ENCODE results near the gene FSCN2. TPM values are rescaled to one million over a fixed set of nuclear protein-coding genes. Genes with fewer than 3 reads are reported as not detected.

Gene FSCN2
- total and polyA plus RNA-seq, 2 of the 4 experiments (the other 2 are of a cell fraction): 0.18 to 0.84 TPM

DNA sequence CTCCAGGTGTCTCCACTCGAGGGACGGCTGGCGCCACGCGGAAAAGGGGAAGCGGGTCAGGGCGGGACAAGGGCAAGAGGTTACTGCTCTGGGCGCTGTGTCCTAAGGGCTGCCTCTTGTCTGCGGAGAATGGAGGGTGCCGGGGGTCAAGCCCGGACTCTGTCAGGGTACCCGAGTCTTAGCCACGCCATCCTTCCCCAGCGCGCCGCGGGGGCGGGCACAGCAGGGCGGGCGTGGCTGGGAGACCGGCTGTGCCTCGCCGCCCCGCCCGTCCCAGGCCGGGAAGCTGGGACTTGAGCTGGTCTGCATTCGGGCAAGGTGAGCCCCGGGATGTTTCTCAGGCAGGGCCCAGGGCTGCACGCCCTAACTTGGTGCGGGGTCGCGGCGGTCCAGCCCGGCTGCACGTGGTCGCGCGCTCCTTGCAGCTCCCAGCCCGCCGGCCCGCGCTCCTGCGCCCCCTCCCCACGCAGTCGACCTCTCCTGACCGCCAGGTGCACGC lies 9.3 kb upstream of the FSCN2 start (continued):
- no peak for TF ChIP-seq CHD1 (IDR thresholded peaks at IDR 0.05; ENCODE audit: low read depth, low read length)

DNA sequence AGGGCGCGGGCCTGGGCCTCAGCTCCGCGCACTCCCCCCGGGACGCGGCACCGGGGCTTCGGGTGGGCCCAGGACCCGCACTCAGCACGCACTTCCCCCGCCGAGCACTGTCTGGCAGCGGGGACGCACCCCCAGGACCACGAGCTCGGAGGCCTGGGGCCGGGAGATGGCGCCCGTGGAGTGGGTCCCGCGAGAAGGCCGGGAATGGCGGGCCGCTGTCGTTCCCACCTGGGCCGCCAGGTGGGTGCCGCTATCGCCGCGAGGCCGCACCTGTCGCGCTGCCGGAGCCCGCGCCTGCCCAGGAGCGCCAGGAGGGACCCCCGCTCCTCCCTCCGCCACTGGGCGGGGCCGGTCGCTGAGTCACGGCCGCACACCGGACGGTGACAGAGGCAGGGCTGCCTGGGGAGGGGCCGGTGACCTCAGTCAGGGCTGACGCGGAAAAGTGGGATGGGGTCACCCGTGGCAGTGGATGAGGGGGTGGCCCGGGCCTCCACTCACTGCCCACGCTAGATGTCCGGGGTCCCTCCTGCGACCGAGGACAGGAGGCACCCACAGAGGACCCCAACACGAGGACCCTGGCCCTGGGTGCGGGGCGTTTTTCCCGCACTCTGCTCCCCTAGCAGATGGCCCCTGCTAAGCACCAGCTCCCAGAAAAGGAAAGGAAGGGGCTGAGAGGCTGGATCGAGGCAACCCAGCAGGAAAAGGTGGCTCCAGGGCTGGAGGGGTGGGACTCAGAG lies 8.7 kb upstream of the FSCN2 start:
- Histone ChIP-seq H4K91ac (ENCODE audit: insufficient read depth, low read depth, low read length) (no peak overlapping the region; the same call in 1 of the 2 replicates), H3K4me1 (ENCODE audit: control insufficient read depth, insufficient read depth, low read length) (peaks cover 37% of the 10 kb centered on the region), H3K56ac (ENCODE audit: extremely low read depth, insufficient read depth, low read length) (no peak overlapping the region), H3K27me3 (ENCODE audit: control insufficient read depth, insufficient read depth, low read length) (no peaks in the 10 kb centered on the region), H4K8ac (ENCODE audit: low read depth in 2 of 2, low read length in 2 of 2) (0 out of 4 replicates have a peak overlapping the region, but pooled peaks of 1 of the 2 experiments have one; percentile 55), H2AFZ (replicated peaks; ENCODE audit: low read length, poor library complexity) (peak overlapping the region; percentile 85), H3K4me2 (ENCODE audit: low read depth, low read length) (peak overlapping the region; percentile 90), H4K5ac (ENCODE audit: low read depth, low read length) (no peak overlapping the region), H4K20me1 (ENCODE audit: insufficient read depth, low read length) (peaks cover 59% of the 10 kb centered on the region), H3K4ac (ENCODE audit: low read depth, low read length) (0 out of 2 replicates have a peak overlapping the region, but pooled peaks have one; percentile 21), H3K18ac (ENCODE audit: low read depth, low read length) (no peak overlapping the region), H3K36me3 (ENCODE audit: control insufficient read depth, insufficient read depth, low read length) (no peaks in the 10 kb centered on the region; the same call in 1 of the 2 replicates), H2BK15ac (ENCODE audit: low read depth, low read length) (no peak overlapping the region), H2AK5ac (ENCODE audit: low read depth, low read length) (0 out of 2 replicates have a peak overlapping the region, but pooled peaks have one; percentile 47), H2BK5ac (ENCODE audit: low read depth, low read length, poor library complexity, severe bottlenecking) (no peak overlapping the region), H3K27ac (ENCODE audit: insufficient read depth, low read length) (no peak overlapping the region; the same call in 1 of the 2 replicates), H3K9me3 (ENCODE audit: control insufficient read depth, insufficient read depth, low read length) (no peaks in the 10 kb centered on the region), H3K9ac (ENCODE audit: low read depth, low read length) (peak overlapping the region; percentile 14; the same call in 1 of the 2 replicates), H3K14ac (replicated peaks; ENCODE audit: low read depth, low read length) (no peak overlapping the region), H2AK9ac (replicated peaks; ENCODE audit: low read depth, low read length, poor library complexity) (peak overlapping the region; percentile 87), H2BK20ac (ENCODE audit: low read depth, low read length) (no peak overlapping the region), H3K9me1 (ENCODE audit: insufficient read depth, low read length) (peaks cover 5% of the 10 kb centered on the region; the same call in 1 of the 2 replicates), H3K23ac (ENCODE audit: low read depth, low read length) (no peak overlapping the region), H2BK120ac (ENCODE audit: low read depth, low read length) (no peak overlapping the region), H3K79me1 (ENCODE audit: low read depth in 1 of 2, low read length in 2 of 2) (peaks cover 6 to 45% of the 10 kb centered on the region in 2 experiments; a peak in 3 of 4 replicates), H3K4me3 (ENCODE audit: insufficient read depth, low read depth, low read length) (peak overlapping the region; percentile 33)
- 4% methylated on average over 35 of the region's 61 CpGs; no CpG with 5 or more reads in 1 of the 2 experiments for WGBS, 2 experiments (ENCODE audit: extremely low coverage in 2 of 2, insufficient read length in 1 of 2)
- dilution Hi-C loops (cut with HindIII; ENCODE audit: low sequenced_read_pairs, unreplicated experiment) (no loop called here), intact Hi-C loops (cut with micrococcal nuclease) (no loop called here), in situ Hi-C loops (cut with MboI; ENCODE audit: low sequenced_read_pairs) (no loop called here)
- CTCF ChIA-PET: no interaction called here
- TF ChIP-seq, protein P1, sequence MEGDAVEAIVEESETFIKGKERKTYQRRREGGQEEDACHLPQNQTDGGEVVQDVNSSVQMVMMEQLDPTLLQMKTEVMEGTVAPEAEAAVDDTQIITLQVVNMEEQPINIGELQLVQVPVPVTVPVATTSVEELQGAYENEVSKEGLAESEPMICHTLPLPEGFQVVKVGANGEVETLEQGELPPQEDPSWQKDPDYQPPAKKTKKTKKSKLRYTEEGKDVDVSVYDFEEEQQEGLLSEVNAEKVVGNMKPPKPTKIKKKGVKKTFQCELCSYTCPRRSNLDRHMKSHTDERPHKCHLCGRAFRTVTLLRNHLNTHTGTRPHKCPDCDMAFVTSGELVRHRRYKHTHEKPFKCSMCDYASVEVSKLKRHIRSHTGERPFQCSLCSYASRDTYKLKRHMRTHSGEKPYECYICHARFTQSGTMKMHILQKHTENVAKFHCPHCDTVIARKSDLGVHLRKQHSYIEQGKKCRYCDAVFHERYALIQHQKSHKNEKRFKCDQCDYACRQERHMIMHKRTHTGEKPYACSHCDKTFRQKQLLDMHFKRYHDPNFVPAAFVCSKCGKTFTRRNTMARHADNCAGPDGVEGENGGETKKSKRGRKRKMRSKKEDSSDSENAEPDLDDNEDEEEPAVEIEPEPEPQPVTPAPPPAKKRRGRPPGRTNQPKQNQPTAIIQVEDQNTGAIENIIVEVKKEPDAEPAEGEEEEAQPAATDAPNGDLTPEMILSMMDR (conservative IDR thresholded peaks at IDR 0.05; ENCODE audit: low read depth, low read length): peak; percentile 31; the same call in 1 of the 2 replicates
- TF ChIP-seq BHLHE40 (IDR thresholded peaks at IDR 0.05; ENCODE audit: low read depth, low read length): no peak
- BruUV-seq (replicated peaks): no TSS peak
- DNase-seq (no peak), ATAC-seq (ENCODE audit: low read depth) (no peak)
- POLR2A ChIA-PET (ENCODE audit: unreplicated experiment): interaction anchor here (0.5 to 1.8 kb wide), 2 partner anchors 11 to 88 kb away, joined by 3 to 6 read pairs; no protein-coding TSS in a partner anchor

Measured in IMR-90 (cell line).